HG03575 (cell line): ENCODE measurements around the gene GPN2.
"Not testable (repeated sequence)": the region's sequence is repeated elsewhere in the genome, so short reads cannot be mapped to it uniquely, and the experiment has no call there.

Experiments
- ATAC-seq: cut with Tn5 transposase; IDR thresholded peaks from one replicate; pipeline ENCODE4 v1.9.1; 2021; ENCODE audit not compliant: unreplicated experiment, insufficient number of reproducible peaks, low FRiP score; ENCODE audit errors: extremely low read depth

GPN2 gene

DNA sequence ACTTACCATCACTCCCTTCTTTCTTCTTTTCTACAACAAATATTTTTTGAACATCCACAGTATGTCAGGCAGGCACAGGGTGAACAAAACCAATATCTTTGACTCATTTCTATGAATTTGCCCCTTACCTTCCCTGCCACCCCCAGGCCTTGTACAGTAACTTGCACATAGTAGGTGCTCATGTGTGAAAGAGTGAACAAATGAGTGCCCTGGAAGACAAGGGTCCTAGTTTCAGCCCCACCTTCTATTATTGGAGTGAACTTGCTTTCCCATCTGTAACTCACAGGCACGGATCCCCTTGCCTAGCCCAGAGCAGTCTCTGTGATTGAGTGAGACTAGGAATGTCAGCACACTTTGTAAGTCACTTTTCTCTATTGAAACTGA lies 50.8 kb downstream of the GPN2 start:
- no peak for ATAC-seq

DNA sequence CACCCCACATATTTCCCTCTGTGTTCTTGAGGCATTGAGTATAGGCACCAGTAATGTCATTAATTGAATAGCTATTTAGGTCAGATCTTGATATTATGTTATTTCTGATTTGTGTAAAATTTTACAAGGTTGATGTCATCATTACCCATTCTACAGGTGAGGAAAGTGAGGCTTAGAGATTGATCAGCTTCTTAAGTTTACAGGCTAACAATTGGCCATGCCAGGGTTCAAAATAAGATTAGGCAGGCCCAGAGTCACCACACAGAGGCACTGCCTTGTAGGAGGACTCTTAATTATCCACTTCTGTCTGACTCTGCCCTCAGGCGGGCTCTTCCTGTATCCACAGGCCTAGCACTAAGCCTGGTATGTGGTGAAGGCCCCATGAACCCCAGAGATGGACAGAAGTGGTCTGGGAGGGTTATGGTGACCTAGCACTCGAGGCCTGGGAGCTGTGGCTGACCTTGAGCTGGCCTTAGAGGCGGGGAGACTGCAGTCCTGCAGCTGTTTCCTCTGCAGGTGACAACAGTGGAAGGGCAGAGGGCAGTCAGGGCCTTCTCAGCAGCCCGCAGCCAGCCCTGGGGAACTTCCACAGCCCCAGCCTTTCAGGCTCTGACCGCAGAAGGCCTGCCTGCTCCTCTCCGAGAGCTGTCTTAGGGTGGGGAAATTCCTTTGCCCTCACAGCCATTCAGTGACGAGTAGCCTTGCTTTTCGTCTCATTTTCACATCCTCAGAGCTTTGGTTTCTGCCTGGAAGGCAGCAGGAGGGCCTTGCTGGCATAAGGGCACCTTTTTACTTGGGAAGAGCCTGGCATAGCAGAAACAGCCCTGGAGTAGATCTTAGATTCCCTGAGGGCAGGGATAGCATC lies 51.4 kb downstream of the GPN2 start:
- peak; percentile 48 for ATAC-seq

DNA sequence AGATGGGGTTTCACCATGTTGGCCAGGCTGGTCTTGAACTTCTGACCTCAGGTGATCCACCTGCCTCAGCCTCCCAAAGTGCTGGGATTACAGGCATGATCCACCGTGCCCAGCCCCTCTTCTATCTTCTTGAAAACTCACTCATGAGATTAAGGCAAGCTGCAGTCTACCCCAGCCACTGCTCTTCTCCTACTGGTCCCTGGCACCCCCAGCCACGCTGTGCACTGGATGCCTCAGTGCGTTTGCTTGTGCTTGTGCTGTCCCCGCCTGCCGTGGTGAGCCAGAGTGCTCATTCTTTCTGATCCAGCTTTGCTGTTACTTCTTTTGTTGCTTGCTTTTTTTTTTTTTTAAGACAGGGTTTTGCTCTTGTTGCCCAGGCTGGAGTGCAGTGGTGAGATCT lies 52.4 kb downstream of the GPN2 start:
- not testable (repeated sequence) for ATAC-seq

DNA sequence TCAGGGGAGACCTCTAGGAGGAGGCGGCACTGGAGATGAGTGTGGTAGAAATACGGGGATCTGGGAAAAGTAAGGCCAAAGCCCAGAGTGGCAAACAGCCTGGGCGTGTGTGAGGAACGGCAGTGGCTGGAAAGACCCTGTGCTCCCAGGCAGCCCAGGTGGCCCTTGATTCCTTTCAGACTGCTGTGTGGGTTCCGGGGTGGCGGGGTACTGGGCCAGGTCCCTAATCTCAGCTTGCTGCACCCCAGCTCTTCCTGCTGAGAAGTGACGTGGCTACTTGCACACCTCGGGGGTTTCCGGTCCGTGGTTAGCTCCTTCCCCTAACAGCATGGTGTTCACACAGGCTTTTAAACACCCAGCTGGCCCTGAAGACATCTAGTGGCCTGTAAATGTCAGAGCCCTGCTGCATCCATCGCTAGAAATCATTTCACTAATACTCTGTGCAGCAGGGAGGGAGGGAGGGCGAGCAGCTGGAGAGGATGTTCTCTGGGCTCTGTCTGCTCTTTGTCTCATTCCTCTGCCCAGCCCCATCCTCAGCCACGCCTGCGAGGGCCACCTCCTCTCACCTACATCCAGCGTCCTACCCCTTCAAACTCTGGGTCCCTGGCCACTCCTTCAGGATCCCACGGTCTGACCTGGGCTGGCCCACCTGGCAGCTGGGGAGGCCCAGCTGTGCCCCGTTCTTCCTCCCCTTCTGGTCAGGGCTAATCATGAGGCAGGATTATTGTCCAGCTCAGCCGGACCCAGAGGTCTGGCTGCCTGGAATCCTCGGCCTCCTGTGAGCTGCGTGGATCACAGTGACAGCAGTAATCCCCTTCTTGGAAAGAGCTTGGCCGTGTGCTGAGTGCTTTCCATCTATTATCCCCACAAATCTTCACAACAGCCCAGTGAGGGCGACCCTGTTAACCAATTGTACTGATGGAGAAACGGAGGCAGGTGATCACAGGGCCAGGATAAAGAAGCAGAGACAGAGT lies 56.4 kb downstream of the GPN2 start:
- ATAC-seq = no peak

DNA sequence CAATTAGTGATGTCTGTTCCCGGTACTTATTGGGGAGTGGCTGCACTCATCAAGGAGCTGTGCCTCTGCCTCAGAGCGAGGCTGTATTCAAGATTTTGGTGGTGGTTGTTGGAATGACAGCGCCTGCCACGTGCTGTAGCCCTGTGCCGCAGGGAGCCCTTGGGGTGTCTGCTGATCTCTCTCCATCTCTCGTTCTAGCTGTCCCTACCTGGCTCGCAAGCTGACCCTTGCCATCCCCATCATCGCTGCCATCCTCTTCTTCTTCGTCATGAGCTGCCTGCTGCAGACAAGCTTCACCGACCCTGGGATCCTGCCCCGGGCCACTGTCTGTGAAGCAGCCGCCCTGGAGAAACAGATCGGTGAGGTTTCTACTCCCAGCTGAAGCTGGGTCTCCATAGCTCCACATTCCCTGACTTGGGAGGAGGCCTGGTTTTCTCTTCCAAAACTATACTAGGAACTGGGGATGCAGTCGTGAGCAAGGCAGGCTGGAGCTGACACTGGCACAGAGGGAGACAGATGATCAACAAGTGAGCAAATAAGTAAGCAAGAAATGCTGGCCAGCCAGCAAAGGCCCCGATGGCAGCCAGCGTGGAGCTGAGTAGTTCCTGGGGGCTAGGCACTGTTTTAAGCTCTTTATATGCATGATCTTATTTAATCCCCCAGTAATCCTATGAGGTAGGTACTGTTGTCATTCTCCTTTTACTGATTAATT lies 57.7 kb downstream of the GPN2 start:
- no peak for ATAC-seq

DNA sequence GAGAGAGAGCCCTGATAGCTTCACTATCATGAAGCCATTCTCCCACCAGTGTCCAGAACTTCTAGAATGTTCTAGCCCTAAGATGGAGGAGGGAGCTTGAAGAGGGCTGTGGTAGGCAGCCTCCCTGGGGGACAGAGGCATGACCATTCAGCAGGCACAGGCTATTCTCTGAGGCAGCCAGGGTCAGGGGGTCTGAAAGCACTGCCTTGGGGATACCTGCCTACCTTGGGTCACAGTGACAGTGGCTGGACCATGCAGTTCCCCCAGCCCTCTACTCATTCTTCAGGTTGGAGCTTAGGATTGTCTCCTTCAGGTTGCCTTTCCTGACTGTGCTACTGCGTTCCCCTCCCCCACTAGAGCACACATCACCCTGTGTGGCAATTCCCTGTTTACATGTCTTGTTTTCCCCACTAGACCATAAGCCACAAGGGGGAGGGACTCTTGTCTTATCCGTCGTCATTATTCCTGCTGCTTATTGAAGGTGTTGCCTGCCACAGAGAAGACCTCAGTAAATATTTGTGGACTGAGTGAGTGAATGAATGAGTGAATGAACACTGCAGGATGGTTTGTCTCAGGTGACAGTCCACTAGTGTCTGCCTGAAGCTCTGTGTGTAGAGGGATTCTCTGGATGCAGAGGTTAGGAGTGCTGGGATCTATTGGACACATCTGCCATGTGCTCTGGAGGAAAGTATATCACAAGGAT lies 58.4 kb downstream of the GPN2 start:
- no peak for ATAC-seq

DNA sequence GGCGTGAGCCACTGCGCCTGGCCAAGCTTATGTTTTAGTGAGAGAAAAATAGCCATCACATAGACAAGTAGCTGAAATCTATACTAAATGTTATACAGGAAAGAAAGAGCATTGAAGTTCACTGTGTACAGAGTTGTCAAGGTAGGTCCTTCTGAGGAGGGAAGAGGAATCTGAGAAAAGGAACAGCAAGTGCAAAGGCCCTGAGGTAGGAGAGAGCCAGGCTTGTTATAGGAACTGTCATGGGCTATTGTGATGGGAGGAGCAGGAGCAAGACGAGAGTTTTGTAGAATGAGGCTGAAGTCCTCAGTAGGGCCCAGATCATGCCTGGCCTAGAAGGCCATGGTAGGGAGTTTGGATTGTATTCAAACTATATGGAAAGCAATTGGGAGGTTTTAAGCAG lies 59.0 kb downstream of the GPN2 start:
- no peak for ATAC-seq

DNA sequence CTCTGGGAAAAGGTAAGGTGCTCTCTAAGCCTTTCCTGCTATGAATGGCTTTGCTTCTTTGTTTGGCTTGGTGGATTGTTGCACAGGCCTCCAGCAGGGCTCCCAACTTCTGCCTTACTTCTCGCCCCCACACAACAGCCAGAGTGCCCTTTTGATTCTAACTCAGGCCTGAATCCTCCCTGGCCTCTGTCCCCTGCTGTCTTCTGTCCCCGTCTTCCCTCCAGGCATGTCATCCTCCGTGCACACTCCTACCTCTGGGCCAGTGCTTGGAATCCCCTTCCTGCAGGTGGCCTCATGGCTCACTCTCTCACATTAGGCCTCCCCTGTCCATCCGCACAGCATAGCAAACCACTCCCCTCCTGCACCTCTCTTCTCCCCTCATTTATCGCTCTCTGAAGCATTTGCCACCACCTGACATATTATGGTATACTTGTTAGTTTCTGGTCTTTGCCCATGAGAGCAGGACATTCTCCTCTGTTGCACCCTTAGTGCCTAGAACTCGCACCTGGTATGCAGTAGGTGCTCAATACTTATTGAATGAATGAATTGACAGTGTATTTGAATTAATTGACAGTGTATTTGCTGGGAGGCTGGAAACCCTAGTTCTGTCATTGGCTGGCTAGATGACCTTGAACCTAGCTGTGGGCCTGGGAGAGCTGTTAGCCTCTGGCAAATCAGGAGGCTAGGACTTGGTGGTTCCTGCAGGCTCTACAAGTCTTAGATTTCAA lies 60.7 kb downstream of the GPN2 start:
- ATAC-seq = no peak

DNA sequence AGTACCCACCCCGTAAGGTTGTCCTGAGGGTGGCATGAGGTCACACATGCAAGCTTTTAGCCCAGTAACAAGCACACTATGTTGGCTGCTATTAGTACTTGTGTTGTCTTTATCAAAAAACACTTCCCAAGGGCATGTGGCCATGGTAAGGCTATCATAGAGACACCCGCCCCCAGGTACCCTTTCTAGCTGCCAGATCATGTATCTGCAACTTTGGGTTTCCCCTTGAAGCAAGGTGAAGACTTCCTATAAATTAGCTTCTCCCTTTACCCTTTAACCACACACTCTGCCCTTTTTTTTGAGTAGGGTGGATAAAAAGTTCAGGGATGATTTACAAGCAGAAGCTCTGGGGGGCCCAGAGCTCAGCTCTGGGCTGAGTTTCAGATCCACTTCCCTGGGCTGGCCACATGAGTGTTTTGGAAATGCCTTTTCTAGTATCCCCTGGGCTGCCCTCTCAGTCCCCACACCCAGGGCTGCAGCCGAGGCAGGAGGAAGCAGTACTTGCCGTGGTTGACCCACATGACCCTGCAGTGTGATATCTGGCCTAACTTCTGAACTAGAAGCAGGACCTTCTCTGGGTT lies 61.6 kb downstream of the GPN2 start:
- ATAC-seq = no peak

DNA sequence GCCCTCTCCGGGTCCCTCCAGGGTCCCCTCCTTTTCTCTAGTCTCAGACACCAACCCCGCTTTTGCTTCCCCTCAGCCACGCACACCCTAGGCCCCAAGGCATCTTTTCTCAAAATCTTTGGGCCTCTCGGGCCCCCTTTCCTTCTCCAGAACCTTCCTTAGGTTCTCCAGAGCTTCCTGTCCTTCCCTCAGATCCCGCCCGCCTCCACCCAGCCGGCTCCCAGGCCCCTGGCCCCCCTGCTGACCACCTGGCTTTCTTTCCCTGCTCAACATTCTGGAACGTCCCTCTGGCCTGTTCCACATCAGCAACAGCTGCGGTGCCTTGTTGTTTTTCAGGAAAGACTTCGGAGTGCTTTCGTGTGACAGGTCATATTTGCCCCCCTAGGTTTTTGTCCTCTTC lies 62.4 kb downstream of the GPN2 start:
- ATAC-seq = no peak

DNA sequence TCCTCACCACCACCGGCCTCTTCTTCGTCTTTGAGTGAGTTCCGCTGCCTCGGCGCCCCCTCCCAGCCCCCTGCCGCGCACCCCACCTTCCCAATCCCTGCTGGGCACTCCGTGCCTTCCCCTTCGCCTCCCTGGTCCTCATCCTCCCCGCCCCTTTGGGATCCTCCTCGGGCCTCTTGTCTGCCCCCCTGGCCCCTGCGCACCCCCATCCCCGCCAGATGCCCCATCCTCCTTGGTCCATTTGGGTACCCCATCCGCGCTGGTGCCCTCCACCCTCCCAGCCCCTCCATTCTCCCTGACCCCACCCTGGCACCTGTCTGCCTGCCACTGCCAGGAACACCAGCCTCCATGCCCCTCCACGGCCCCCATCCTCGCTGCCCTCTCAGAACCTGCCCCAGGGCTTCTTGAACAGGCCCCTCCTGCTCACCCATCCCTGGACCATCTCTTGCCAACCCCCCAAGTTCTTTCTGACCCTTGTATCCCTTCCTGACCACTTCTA lies 62.9 kb downstream of the GPN2 start:
- no peak for ATAC-seq

DNA sequence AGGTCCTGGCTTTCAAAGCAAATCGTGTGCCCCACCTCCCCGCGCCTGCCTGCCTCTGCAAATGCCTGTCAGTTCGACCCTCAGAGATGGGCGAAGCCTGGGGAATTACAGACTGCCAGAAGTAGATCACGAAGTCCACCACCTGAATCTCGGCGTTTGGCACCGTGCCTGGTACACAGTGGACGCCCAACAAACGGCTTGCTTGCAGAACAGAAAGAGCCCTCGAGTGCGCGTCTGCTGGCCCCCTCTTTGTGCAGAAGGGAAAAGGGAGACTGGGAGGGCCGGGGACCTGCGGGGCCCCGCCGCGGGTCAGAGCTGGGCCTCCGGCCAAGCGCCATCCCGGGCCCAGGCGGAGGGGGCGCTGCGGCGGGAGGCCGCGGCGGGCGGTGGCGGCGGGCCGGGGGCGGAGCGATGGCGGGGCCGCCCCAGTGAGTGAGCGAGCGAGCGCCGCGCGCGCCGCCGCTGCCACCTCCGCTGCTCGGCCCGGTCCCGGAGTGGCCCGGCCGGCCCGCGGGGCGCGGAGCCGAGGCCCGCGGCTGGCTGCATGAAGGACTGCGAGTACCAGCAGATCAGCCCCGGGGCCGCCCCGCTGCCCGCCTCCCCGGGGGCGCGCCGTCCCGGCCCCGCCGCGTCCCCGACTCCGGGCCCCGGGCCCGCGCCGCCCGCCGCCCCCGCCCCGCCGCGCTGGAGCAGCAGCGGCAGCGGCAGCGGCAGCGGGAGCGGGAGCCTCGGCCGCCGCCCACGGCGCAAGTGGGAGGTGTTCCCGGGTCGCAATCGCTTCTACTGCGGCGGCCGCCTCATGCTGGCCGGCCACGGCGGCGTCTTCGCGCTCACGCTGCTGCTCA lies 63.6 kb downstream of the GPN2 start, which contains the start of gene ZDHHC18:
Gene ZDHHC18, plus strand, starts transcription at position 428 of the 845 bp plus-strand sequence. Its CDS starts 117 bp downstream, at position 545.
- ATAC-seq = no peak
